Activated B cell treated with CpG ODN at 0.5 μM for 24 hours (primary cell): Measurements from ENCODE around the gene ELAVL2. TPM values are rescaled to one million over a fixed set of nuclear protein-coding genes. Genes with fewer than 3 reads are reported as not detected.

Source experiments
- ATAC-seq: fragments of 200-7000 bp; cut with Tn5 transposase; one replicate; pipeline ENCODE4 v1.10.0; 2021; ENCODE audit warnings: low read depth, mild to moderate bottlenecking, moderate library complexity
- CTCF ChIA-PET: fragments of 350-600 bp; sonication (Branson Sonifier 250); formaldehyde crosslinking; loops from one replicate; lab custom pipeline; 2021; ENCODE audit warnings: antibody characterized with exemption; lab: Charles Lee
- POLR2A ChIA-PET: fragments of 350-600 bp; sonication (Branson Sonifier 250); formaldehyde crosslinking; loops from one replicate; lab custom pipeline; 2021; ENCODE audit warnings: antibody characterized with exemption; lab: Charles Lee
- DNase-seq: peaks from one replicate; pipeline ENCODE4 v3.0.0; 2022
- H3K27ac Mint-ChIP-seq: one replicate; pipeline ENCODE4 v1.8.0; 2020; ENCODE audit warnings: mixed read lengths
- H3K27me3 Mint-ChIP-seq: one replicate; pipeline ENCODE4 v1.8.0; 2021; ENCODE audit warnings: mixed read lengths
- H3K36me3 Mint-ChIP-seq: one replicate; pipeline ENCODE4 v1.8.0; 2021; ENCODE audit warnings: low read depth, mixed read lengths
- H3K4me1 Mint-ChIP-seq: one replicate; pipeline ENCODE4 v1.8.0; 2021; ENCODE audit warnings: mixed read lengths
- H3K4me3 Mint-ChIP-seq: one replicate; pipeline ENCODE4 v1.8.0; 2020; ENCODE audit warnings: mild to moderate bottlenecking, mixed read lengths
- H3K9me3 Mint-ChIP-seq: one replicate; pipeline ENCODE4 v1.8.0; 2020; ENCODE audit warnings: mixed read lengths
- intact Hi-C: fragments of 100-400 bp; cut with micrococcal nuclease; formaldehyde crosslinking; loops from one replicate; pipeline ENCODE4 v1.15.1; 2024
- total RNA-seq: library from RNA; stranded (reverse); gene quantifications from 2 replicates; pipeline ENCODE4 v1.2.3, GENCODE V29; 2022
- TF ChIP-seq, protein P1 (sequence below): fragments of 200-600 bp; IDR thresholded peaks from one replicate; pipeline ENCODE4 v1.8.0; 2022; ENCODE audit warnings: antibody characterized with exemption, mild to moderate bottlenecking

Gene ELAVL2
- total RNA-seq, 1 donor from 2014 or later = not detected

DNA sequence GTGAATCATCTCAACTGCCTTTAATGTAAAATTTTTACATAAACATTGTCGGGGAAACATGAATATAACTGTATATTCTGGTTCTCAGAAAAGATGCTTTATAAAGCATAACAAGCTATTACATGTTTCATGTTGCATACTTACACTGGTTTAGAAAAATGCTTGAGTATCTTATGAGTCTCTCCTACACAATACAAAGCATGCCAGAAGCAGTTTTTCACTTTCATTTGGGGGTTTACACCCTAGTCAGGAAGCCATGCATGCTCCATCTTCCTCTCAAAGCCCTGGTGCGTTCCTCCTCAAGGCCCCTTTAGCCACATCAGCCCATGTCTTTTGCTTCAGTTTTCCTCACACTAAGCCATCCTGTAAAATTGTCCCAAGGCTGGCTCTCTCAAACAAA, 22.8 kb downstream of the ELAVL2 start:
- Mint-ChIP-seq H3K9me3 (no peaks in the 10 kb centered on the region), H3K4me1 (no peaks in the 10 kb centered on the region), H3K36me3 (no peaks in the 10 kb centered on the region), H3K4me3 (no peak overlapping the region), H3K27me3 (no peaks in the 10 kb centered on the region), H3K27ac (no peak overlapping the region)
- intact Hi-C loops = no loop called here
- POLR2A ChIA-PET = no interaction called here
- TF ChIP-seq, protein P1, sequence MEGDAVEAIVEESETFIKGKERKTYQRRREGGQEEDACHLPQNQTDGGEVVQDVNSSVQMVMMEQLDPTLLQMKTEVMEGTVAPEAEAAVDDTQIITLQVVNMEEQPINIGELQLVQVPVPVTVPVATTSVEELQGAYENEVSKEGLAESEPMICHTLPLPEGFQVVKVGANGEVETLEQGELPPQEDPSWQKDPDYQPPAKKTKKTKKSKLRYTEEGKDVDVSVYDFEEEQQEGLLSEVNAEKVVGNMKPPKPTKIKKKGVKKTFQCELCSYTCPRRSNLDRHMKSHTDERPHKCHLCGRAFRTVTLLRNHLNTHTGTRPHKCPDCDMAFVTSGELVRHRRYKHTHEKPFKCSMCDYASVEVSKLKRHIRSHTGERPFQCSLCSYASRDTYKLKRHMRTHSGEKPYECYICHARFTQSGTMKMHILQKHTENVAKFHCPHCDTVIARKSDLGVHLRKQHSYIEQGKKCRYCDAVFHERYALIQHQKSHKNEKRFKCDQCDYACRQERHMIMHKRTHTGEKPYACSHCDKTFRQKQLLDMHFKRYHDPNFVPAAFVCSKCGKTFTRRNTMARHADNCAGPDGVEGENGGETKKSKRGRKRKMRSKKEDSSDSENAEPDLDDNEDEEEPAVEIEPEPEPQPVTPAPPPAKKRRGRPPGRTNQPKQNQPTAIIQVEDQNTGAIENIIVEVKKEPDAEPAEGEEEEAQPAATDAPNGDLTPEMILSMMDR = no peak
- CTCF ChIA-PET = no interaction called here
- no peak for ATAC-seq
- no peak for DNase-seq

- ChIA-PET CTCF (no interaction called here), POLR2A (no interaction called here)
- TF ChIP-seq, protein P1 = no peak
- intact Hi-C loops = no loop called here
- Mint-ChIP-seq H3K27ac (no peak overlapping the region), H3K36me3 (no peaks in the 10 kb centered on the region), H3K9me3 (no peaks in the 10 kb centered on the region), H3K4me3 (no peak overlapping the region), H3K27me3 (no peaks in the 10 kb centered on the region), H3K4me1 (no peaks in the 10 kb centered on the region)
- no peak for DNase-seq
- no peak for ATAC-seq
Observed at GRCh38 chr9:23801523-23801922, 24.5 kb downstream of the ELAVL2 start.

GRCh38 chr9:23799521-23799920, 26.5 kb downstream of the ELAVL2 start:
- CTCF ChIA-PET = no interaction called here
- H3K27ac Mint-ChIP-seq = no peak overlapping the region
- POLR2A ChIA-PET = no interaction called here
- H3K4me1 Mint-ChIP-seq = no peaks in the 10 kb centered on the region
- H3K27me3 Mint-ChIP-seq = no peaks in the 10 kb centered on the region
- no peak overlapping the region for H3K4me3 Mint-ChIP-seq
- intact Hi-C loops = no loop called here
- no peaks in the 10 kb centered on the region for H3K9me3 Mint-ChIP-seq
- ATAC-seq (no peak), DNase-seq (no peak)
- H3K36me3 Mint-ChIP-seq = no peaks in the 10 kb centered on the region
- TF ChIP-seq, protein P1 = no peak

- Mint-ChIP-seq H3K9me3 (no peaks in the 10 kb centered on the region), H3K4me3 (no peak overlapping the region), H3K27ac (no peak overlapping the region), H3K4me1 (no peaks in the 10 kb centered on the region), H3K36me3 (no peaks in the 10 kb centered on the region), H3K27me3 (no peaks in the 10 kb centered on the region)
- DNase-seq = no peak
- TF ChIP-seq, protein P1 = no peak
- intact Hi-C loops = no loop called here
- POLR2A ChIA-PET = no interaction called here
- CTCF ChIA-PET = no interaction called here
- no peak for ATAC-seq
Observed at GRCh38 chr9:23798325-23798724, 27.7 kb downstream of the ELAVL2 start.

DNA sequence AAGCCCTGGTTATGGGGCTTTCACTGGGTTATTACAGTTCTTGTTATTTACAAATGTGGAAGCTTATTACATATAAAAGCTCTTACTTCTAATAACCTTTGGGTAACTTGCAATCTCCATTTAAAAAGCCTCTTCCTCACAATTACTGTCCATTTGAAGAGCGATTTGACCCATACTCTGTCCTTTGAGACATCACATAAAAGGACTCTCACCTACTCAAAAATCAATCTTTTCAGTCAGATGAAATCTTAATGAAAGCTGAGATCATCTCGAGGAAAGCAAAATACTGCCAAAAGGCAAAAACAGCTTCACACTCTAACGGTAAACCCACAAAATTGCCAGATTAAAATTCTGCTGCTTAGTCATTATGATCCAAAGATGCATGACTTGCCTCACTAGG, 29.8 kb downstream of the ELAVL2 start:
- no peaks in the 10 kb centered on the region for H3K4me1 Mint-ChIP-seq
- intact Hi-C loops = no loop called here
- ATAC-seq (no peak), DNase-seq (no peak)
- no peak overlapping the region for H3K27ac Mint-ChIP-seq
- no peaks in the 10 kb centered on the region for H3K27me3 Mint-ChIP-seq
- TF ChIP-seq, protein P1 = no peak
- H3K9me3 Mint-ChIP-seq = no peaks in the 10 kb centered on the region
- H3K4me3 Mint-ChIP-seq = no peak overlapping the region
- ChIA-PET CTCF (no interaction called here), POLR2A (no interaction called here)
- H3K36me3 Mint-ChIP-seq = no peaks in the 10 kb centered on the region
